ENCODE results near the gene PHIP.

GRCh38 chr6:78999737-79000136 lies 78.3 kb downstream of the PHIP start:
- TF ChIP-seq EZH2phosphoT487 (IDR thresholded peaks at IDR 0.05; ENCODE audit: unreplicated experiment) (no peak), POLR2AphosphoS5 (IDR thresholded peaks at IDR 0.05; ENCODE audit: low read depth) (no peak), CTCF (conservative IDR thresholded peaks at IDR 0.05; ENCODE audit: low read depth in 2 of 2) (no peak), CREB1 (CRISPR knock-in tag; IDR thresholded peaks at IDR 0.05; ENCODE audit: low read depth) (no peak), REST (IDR thresholded peaks at IDR 0.05; ENCODE audit: unreplicated experiment) (no peak), EZH2 (IDR thresholded peaks at IDR 0.05; ENCODE audit: low read depth, unreplicated experiment) (no peak)
